K562 (cell line): ENCODE data around the gene ANKRD13C. TPM values are rescaled to one million over a fixed set of nuclear protein-coding genes. Genes with fewer than 3 reads are reported as not detected.

Experiments
- ATF1 ChIP-seq, 2 experiments: fragments of 450-650 bp in 1 of 2; IDR thresholded peaks; 2 replicates each; pipeline ENCODE4 v1.6.1; 2016; ENCODE audit warnings: missing compliant biosample characterization in 1 of 2, missing genetic modification characterization in 1 of 2
- ATF7 ChIP-seq: fragments of 450-650 bp; IDR thresholded peaks from 2 replicates; pipeline ENCODE4 v1.7.1; 2014; ENCODE audit warnings: mild to moderate bottlenecking, moderate library complexity
- CXXC5 ChIP-seq: fragments of 250-450 bp; sonication (Bioruptor Pico); IDR thresholded peaks from 2 replicates; pipeline ENCODE4 v1.8.0; 2022; ENCODE audit warnings: inconsistent platforms, mild to moderate bottlenecking, moderate library complexity
- FOXK2 ChIP-seq, 2 experiments: fragments of 450-650 bp; IDR thresholded peaks in 1 of 2; conservative IDR thresholded peaks in 1 of 2; 2 replicates each; pipeline ENCODE4 v1.6.1; 2016; ENCODE audit warnings: low read depth in 2 of 2, mild to moderate bottlenecking in 1 of 2
- HMGN3 ChIP-seq: IDR thresholded peaks from 2 replicates; pipeline ENCODE4 v1.6.1; 2011; ENCODE audit warnings: borderline replicate concordance, low read depth, mild to moderate bottlenecking, mixed read lengths, low read length; ENCODE audit not compliant: insufficient read length; ENCODE audit errors: extremely low read depth
- KDM5B ChIP-seq: fragments of 200-600 bp; sonication (generic); IDR thresholded peaks from 2 replicates; pipeline ENCODE4 v1.6.1; 2012; ENCODE audit warnings: low read depth, mild to moderate bottlenecking, moderate library complexity, low read length, control low read depth, inconsistent platforms; ENCODE audit not compliant: insufficient replicate concordance
- NCOA1 ChIP-seq: fragments of 450-650 bp; IDR thresholded peaks from 2 replicates; pipeline ENCODE4 v1.6.1; 2016; ENCODE audit warnings: low read depth
- NEUROD1 ChIP-seq: fragments of 150-350 bp; IDR thresholded peaks from 2 replicates; pipeline ENCODE4 v1.6.1; 2014; ENCODE audit warnings: borderline replicate concordance, low read length, low read depth; ENCODE audit not compliant: partially characterized antibody
- OTX1 ChIP-seq: fragments of 450-650 bp; formaldehyde crosslinking; IDR thresholded peaks from 2 replicates; pipeline ENCODE4 v1.4.0; 2022; ENCODE audit warnings: mild to moderate bottlenecking
- SMAD4 ChIP-seq: fragments of 250-450 bp; sonication (Bioruptor Pico); conservative IDR thresholded peaks from 2 replicates; pipeline ENCODE4 v1.8.0; 2021; ENCODE audit warnings: inconsistent platforms, mild to moderate bottlenecking, moderate library complexity
- ZBTB1 ChIP-seq: sonication (generic); formaldehyde crosslinking; IDR thresholded peaks from 2 replicates; pipeline ENCODE4 v1.8.1; 2023; ENCODE audit warnings: missing genetic modification reagents, low read depth, mild to moderate bottlenecking, borderline replicate concordance
- ZNF444 ChIP-seq: fragments of 250-450 bp; sonication (Bioruptor Pico); IDR thresholded peaks from 2 replicates; pipeline ENCODE4 v1.4.0; 2020; ENCODE audit warnings: mild to moderate bottlenecking, moderate library complexity
- polyA plus RNA-seq, 8 experiments: library from polyadenylated mRNA; depleted of rRNA in 4 of 8; stranded (reverse) in 5 of 8; unstranded in 3 of 8; fragments of >200 nt; fragmentation: Nextera tagmentation in 2 of 8; fragmentation: Illumina TruSeq in 1 of 8; extraction: Ambion mirVana in 2 of 8; extraction: Trizol in 1 of 8; gene quantifications; 2 replicates each; pipeline versions ENCODE4 v1.2.1 to v1.2.3, GENCODE V29; 2011 to 2014; ENCODE audit warnings: inconsistent platforms in 1 of 8, missing spikeins in 1 of 8
- total RNA-seq, 7 experiments: library from RNA; depleted of rRNA in 6 of 7; stranded (reverse); fragments of >200 nt in 6 of 7; fragmentation: Illumina TruSeq in 2 of 7; extraction: Trizol in 2 of 7; gene quantifications; 2 replicates each; pipeline versions ENCODE4 v1.2.1 to v1.2.3, GENCODE V29; 2011 to 2021; ENCODE audit warnings: low replicate concordance in 1 of 7
- TF ChIP-seq, protein P1 (sequence below): fragments of 250-450 bp; sonication (Bioruptor Pico); IDR thresholded peaks from 2 replicates; pipeline ENCODE4 v1.4.0; 2020
- TF ChIP-seq, protein P2 (sequence below): sonication (generic); formaldehyde crosslinking; IDR thresholded peaks from 2 replicates; pipeline ENCODE4 v1.8.0; 2022; ENCODE audit warnings: missing genetic modification reagents, mild to moderate bottlenecking, moderate library complexity, borderline replicate concordance
- TF ChIP-seq, protein P3 (sequence below): fragments of 450-650 bp; formaldehyde crosslinking; IDR thresholded peaks from 2 replicates; pipeline ENCODE4 v1.4.0; 2022; ENCODE audit warnings: mild to moderate bottlenecking, moderate library complexity
- TF ChIP-seq, protein P4 (sequence below), 2 experiments: fragments of 250-450 bp in 1 of 2; fragments of 450-650 bp in 1 of 2; sonication (Bioruptor Pico) in 1 of 2; IDR thresholded peaks; 2 replicates each; pipeline versions ENCODE4 v1.6.1 to v1.8.0; 2016 to 2021; ENCODE audit warnings: mild to moderate bottlenecking in 2 of 2, moderate library complexity in 2 of 2, missing compliant biosample characterization in 1 of 2, missing genetic modification characterization in 1 of 2

Gene ANKRD13C
- total and polyA plus RNA-seq, 9 of the 15 experiments (the other 6 are each of a cell fraction or from before 2014, with no cell fraction given), result 3.4 to 22.8 (median 12.5) TPM

DNA sequence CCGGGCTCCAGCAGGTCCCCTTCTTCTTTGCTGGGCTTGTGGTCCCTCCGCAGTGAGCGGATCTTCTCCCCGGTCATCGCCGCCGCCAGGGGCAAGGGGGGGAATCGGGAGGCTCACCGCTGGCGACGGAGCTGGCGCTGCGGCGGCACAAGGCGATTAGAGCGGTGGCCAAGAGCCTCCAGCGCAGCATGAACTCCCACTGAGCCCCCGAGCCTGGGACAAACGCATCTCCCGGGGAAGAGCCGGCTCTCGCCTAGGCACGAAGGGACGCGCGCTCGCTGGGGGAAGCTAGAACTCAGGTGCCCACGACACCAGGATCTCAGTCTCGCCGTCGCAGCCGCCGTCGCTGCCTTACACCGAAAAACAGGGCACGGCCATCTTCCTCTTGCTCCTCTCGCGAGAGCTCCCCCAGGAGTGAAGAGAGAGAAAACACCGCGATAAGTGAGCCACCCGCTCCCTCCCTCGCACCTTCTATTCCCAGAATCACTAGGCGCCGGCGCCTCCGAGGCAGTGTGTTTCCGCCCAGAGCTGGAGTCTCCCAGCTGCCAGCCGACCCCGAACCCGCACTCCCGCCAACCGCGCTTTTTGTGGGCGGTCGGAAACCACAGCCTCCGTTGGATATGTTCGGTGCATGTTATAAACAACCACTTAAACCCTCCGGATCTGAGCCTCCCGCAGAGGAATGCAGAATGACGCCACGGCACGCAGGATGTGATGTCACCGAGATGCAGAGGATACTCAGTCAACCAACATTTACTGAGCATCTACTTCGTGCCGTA, at the start of gene ANKRD13C (continued):
- TF ChIP-seq, protein P1, sequence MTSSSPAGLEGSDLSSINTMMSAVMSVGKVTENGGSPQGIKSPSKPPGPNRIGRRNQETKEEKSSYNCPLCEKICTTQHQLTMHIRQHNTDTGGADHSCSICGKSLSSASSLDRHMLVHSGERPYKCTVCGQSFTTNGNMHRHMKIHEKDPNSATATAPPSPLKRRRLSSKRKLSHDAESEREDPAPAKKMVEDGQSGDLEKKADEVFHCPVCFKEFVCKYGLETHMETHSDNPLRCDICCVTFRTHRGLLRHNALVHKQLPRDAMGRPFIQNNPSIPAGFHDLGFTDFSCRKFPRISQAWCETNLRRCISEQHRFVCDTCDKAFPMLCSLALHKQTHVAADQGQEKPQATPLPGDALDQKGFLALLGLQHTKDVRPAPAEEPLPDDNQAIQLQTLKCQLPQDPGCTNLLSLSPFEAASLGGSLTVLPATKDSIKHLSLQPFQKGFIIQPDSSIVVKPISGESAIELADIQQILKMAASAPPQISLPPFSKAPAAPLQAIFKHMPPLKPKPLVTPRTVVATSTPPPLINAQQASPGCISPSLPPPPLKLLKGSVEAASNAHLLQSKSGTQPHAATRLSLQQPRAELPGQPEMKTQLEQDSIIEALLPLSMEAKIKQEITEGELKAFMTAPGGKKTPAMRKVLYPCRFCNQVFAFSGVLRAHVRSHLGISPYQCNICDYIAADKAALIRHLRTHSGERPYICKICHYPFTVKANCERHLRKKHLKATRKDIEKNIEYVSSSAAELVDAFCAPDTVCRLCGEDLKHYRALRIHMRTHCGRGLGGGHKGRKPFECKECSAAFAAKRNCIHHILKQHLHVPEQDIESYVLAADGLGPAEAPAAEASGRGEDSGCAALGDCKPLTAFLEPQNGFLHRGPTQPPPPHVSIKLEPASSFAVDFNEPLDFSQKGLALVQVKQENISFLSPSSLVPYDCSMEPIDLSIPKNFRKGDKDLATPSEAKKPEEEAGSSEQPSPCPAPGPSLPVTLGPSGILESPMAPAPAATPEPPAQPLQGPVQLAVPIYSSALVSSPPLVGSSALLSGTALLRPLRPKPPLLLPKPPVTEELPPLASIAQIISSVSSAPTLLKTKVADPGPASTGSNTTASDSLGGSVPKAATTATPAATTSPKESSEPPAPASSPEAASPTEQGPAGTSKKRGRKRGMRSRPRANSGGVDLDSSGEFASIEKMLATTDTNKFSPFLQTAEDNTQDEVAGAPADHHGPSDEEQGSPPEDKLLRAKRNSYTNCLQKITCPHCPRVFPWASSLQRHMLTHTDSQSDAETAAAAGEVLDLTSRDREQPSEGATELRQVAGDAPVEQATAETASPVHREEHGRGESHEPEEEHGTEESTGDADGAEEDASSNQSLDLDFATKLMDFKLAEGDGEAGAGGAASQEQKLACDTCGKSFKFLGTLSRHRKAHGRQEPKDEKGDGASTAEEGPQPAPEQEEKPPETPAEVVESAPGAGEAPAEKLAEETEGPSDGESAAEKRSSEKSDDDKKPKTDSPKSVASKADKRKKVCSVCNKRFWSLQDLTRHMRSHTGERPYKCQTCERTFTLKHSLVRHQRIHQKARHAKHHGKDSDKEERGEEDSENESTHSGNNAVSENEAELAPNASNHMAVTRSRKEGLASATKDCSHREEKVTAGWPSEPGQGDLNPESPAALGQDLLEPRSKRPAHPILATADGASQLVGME (CRISPR knock-in tag), result 0 out of 2 replicates have a peak, but pooled peaks have one; percentile 11
- TF ChIP-seq, protein P2, sequence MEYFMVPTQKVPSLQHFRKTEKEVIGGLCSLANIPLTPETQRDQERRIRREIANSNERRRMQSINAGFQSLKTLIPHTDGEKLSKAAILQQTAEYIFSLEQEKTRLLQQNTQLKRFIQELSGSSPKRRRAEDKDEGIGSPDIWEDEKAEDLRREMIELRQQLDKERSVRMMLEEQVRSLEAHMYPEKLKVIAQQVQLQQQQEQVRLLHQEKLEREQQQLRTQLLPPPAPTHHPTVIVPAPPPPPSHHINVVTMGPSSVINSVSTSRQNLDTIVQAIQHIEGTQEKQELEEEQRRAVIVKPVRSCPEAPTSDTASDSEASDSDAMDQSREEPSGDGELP (CRISPR knock-in tag), result peak; percentile 94
- TF ChIP-seq, protein P3, sequence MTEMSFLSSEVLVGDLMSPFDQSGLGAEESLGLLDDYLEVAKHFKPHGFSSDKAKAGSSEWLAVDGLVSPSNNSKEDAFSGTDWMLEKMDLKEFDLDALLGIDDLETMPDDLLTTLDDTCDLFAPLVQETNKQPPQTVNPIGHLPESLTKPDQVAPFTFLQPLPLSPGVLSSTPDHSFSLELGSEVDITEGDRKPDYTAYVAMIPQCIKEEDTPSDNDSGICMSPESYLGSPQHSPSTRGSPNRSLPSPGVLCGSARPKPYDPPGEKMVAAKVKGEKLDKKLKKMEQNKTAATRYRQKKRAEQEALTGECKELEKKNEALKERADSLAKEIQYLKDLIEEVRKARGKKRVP (CRISPR knock-in tag), result peak; percentile 56
- peak; percentile 97 for TF ChIP-seq ATF7
- peak; percentile 71; the same call in 1 of the 2 replicates for TF ChIP-seq OTX1 (CRISPR knock-in tag)
- peak; percentile 55; the same call in 1 of the 2 replicates for TF ChIP-seq ATF1 (CRISPR knock-in tag; IDR thresholded peaks at IDR 0.05)
- TF ChIP-seq ATF1 (tag; IDR thresholded peaks at IDR 0.05), result peak; percentile 99
- no peak for TF ChIP-seq ZNF444 (CRISPR knock-in tag)
- peak; percentile 59 for TF ChIP-seq HMGN3
- TF ChIP-seq KDM5B, result peak; percentile 95
- peak; percentile 81 for TF ChIP-seq SMAD4 (CRISPR knock-in tag)
- TF ChIP-seq FOXK2 (conservative IDR thresholded peaks at IDR 0.05 in 1 of 2, IDR thresholded peaks at IDR 0.05 in 1 of 2; ENCODE audit: low read depth in 2 of 2), result peak; percentile 76 to 78; a peak in 3 of 4 replicates
- peak; percentile 97 for TF ChIP-seq ZBTB1 (CRISPR knock-in tag)
- peak; percentile 41 for TF ChIP-seq NEUROD1
- peak; percentile 90 for TF ChIP-seq CXXC5 (CRISPR knock-in tag)
- TF ChIP-seq NCOA1, result peak; percentile 97
- TF ChIP-seq, protein P4, sequence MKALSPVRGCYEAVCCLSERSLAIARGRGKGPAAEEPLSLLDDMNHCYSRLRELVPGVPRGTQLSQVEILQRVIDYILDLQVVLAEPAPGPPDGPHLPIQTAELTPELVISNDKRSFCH (CRISPR knock-in tag; IDR thresholded peaks at IDR 0.05), result no peak
- TF ChIP-seq, protein P4 (tag; IDR thresholded peaks at IDR 0.05), result 0 out of 2 replicates have a peak, but pooled peaks have one; percentile 61
